ENCODE measurements around the gene TRIM39.

- TF ChIP-seq CTCF (conservative IDR thresholded peaks at IDR 0.05; ENCODE audit: low read depth, low read length): no peak
- TF ChIP-seq CHD1 (IDR thresholded peaks at IDR 0.05; ENCODE audit: low read depth, low read length): no peak
- TF ChIP-seq CEBPB (IDR thresholded peaks at IDR 0.05; ENCODE audit: low read depth, low read length): no peak
- TF ChIP-seq, protein P1, sequence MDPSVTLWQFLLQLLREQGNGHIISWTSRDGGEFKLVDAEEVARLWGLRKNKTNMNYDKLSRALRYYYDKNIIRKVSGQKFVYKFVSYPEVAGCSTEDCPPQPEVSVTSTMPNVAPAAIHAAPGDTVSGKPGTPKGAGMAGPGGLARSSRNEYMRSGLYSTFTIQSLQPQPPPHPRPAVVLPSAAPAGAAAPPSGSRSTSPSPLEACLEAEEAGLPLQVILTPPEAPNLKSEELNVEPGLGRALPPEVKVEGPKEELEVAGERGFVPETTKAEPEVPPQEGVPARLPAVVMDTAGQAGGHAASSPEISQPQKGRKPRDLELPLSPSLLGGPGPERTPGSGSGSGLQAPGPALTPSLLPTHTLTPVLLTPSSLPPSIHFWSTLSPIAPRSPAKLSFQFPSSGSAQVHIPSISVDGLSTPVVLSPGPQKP (IDR thresholded peaks at IDR 0.05; ENCODE audit: borderline replicate concordance, low read depth, low read length): no peak
- TF ChIP-seq, protein P2, sequence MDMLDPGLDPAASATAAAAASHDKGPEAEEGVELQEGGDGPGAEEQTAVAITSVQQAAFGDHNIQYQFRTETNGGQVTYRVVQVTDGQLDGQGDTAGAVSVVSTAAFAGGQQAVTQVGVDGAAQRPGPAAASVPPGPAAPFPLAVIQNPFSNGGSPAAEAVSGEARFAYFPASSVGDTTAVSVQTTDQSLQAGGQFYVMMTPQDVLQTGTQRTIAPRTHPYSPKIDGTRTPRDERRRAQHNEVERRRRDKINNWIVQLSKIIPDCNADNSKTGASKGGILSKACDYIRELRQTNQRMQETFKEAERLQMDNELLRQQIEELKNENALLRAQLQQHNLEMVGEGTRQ (IDR thresholded peaks at IDR 0.05; ENCODE audit: low read depth, low read length): no peak
- TF ChIP-seq RCOR1 (IDR thresholded peaks at IDR 0.05; ENCODE audit: insufficient replicate concordance, low read length): no peak
- no peak for TF ChIP-seq POLR2A (IDR thresholded peaks at IDR 0.05; ENCODE audit: low read depth, low read length)
- no peak for TF ChIP-seq RFX5 (IDR thresholded peaks at IDR 0.05; ENCODE audit: low read depth, low read length)
- TF ChIP-seq BHLHE40 (IDR thresholded peaks at IDR 0.05; ENCODE audit: low read depth, low read length): no peak
- TF ChIP-seq RAD21 (IDR thresholded peaks at IDR 0.05; ENCODE audit: low read length): no peak
- no peak for TF ChIP-seq MAFK (IDR thresholded peaks at IDR 0.05; ENCODE audit: low read depth, low read length)
- no peak for TF ChIP-seq SMC3 (IDR thresholded peaks at IDR 0.05; ENCODE audit: low read depth, low read length)
These were observed 29.8 kb downstream of the TRIM39 start for GRCh38 chr6:30356536-30356935.

All from IMR-90 (cell line).